ENCODE results near the gene FAF1. TPM values are rescaled to one million over a fixed set of nuclear protein-coding genes. Genes with fewer than 3 reads are reported as not detected.

The FAF1 gene
- total and polyA plus RNA-seq, 2 donors (not counting 1 experiment from before 2014, with no cell fraction given), result 39.6 to 40.0 TPM

GRCh38 chr1:50859657-50860056, 100.4 kb downstream of the FAF1 start:
- TF ChIP-seq EZH2 (IDR thresholded peaks at IDR 0.05; ENCODE audit: low read length, missing control alignments) (no peak), CTCF (conservative IDR thresholded peaks at IDR 0.05 in 1 of 2, IDR thresholded peaks at IDR 0.05 in 1 of 2; ENCODE audit: low read depth in 1 of 2, low read length in 2 of 2) (no peak)
- Histone ChIP-seq H3K36me3 (ENCODE audit: control insufficient read depth, insufficient read depth, low read length) (no peaks in the 10 kb centered on the region), H2AFZ (ENCODE audit: low read length) (no peak overlapping the region), H3K27me3 (ENCODE audit: control insufficient read depth, insufficient read depth, low read length) (no peaks in the 10 kb centered on the region), H3K9me3 (ENCODE audit: control insufficient read depth, insufficient read depth, low read depth, low read length) (no peaks in the 10 kb centered on the region), H3K4me2 (ENCODE audit: extremely low read depth, insufficient read depth, low read length) (no peak overlapping the region), H3K4me1 (ENCODE audit: control insufficient read depth, extremely low read depth, insufficient read depth, low read length) (no peaks in the 10 kb centered on the region), H3K4me3 (replicated peaks in 1 of 4; ENCODE audit: control extremely low read depth in 1 of 4, insufficient read depth in 1 of 4, low read depth in 3 of 4, low read length in 4 of 4) (no peak overlapping the region), H3K79me2 (ENCODE audit: control insufficient read depth, insufficient read depth, low read length) (peaks cover 14% of the 10 kb centered on the region), H3K27ac (ENCODE audit: insufficient read depth, low read length) (no peak overlapping the region), H3K9ac (ENCODE audit: insufficient read depth, low read length) (no peak overlapping the region), H4K20me1 (ENCODE audit: control insufficient read depth, extremely low read depth, insufficient read depth, low read length) (no peaks in the 10 kb centered on the region)
- DNase-seq (ENCODE audit: low read depth in 2 of 2), result peak in 1 of 2 donors; percentile 4

GRCh38 chr1:50858761-50859160, 101.3 kb downstream of the FAF1 start:
- peaks cover 14% of the 10 kb centered on the region for H3K79me2 ChIP-seq (ENCODE audit: control insufficient read depth, insufficient read depth, low read length)
- no peaks in the 10 kb centered on the region for H3K27me3 ChIP-seq (ENCODE audit: control insufficient read depth, insufficient read depth, low read length)
- peak in 1 of 2 donors; percentile 15 for DNase-seq (ENCODE audit: low read depth in 2 of 2)

GRCh38 chr1:50857702-50858101, 102.4 kb downstream of the FAF1 start:
- no peaks in the 10 kb centered on the region for H3K4me1 ChIP-seq (ENCODE audit: control insufficient read depth, extremely low read depth, insufficient read depth, low read length)
- no peak overlapping the region for H3K4me2 ChIP-seq (ENCODE audit: extremely low read depth, insufficient read depth, low read length)
- peaks cover 14% of the 10 kb centered on the region for H3K79me2 ChIP-seq (ENCODE audit: control insufficient read depth, insufficient read depth, low read length)
- H4K20me1 ChIP-seq (ENCODE audit: control insufficient read depth, extremely low read depth, insufficient read depth, low read length), result no peaks in the 10 kb centered on the region
- DNase-seq (ENCODE audit: low read depth in 2 of 2), result no peak
- H3K9me3 ChIP-seq (ENCODE audit: control insufficient read depth, insufficient read depth, low read depth, low read length), result no peaks in the 10 kb centered on the region
- no peak overlapping the region for H3K27ac ChIP-seq (ENCODE audit: insufficient read depth, low read length)
- no peak overlapping the region for H3K9ac ChIP-seq (ENCODE audit: insufficient read depth, low read length)
- H3K36me3 ChIP-seq (ENCODE audit: control insufficient read depth, insufficient read depth, low read length), result no peaks in the 10 kb centered on the region
- H3K27me3 ChIP-seq (ENCODE audit: control insufficient read depth, insufficient read depth, low read length), result no peaks in the 10 kb centered on the region
- no peak for TF ChIP-seq CTCF (conservative IDR thresholded peaks at IDR 0.05 in 1 of 2, IDR thresholded peaks at IDR 0.05 in 1 of 2; ENCODE audit: low read depth in 1 of 2, low read length in 2 of 2)
- no peak for TF ChIP-seq EZH2 (IDR thresholded peaks at IDR 0.05; ENCODE audit: low read length, missing control alignments)
- no peak overlapping the region for H2AFZ ChIP-seq (ENCODE audit: low read length)
- H3K4me3 ChIP-seq (replicated peaks in 1 of 4; ENCODE audit: control extremely low read depth in 1 of 4, insufficient read depth in 1 of 4, low read depth in 3 of 4, low read length in 4 of 4), result no peak overlapping the region

More at GRCh38 chr1:50858761-50859160, 101.3 kb downstream of the FAF1 start:
- H2AFZ ChIP-seq (ENCODE audit: low read length), result no peak overlapping the region
- no peaks in the 10 kb centered on the region for H3K4me1 ChIP-seq (ENCODE audit: control insufficient read depth, extremely low read depth, insufficient read depth, low read length)
- no peak overlapping the region for H3K4me2 ChIP-seq (ENCODE audit: extremely low read depth, insufficient read depth, low read length)
- no peak overlapping the region for H3K4me3 ChIP-seq (replicated peaks in 1 of 4; ENCODE audit: control extremely low read depth in 1 of 4, insufficient read depth in 1 of 4, low read depth in 3 of 4, low read length in 4 of 4)
- H3K36me3 ChIP-seq (ENCODE audit: control insufficient read depth, insufficient read depth, low read length), result no peaks in the 10 kb centered on the region
- H4K20me1 ChIP-seq (ENCODE audit: control insufficient read depth, extremely low read depth, insufficient read depth, low read length), result no peaks in the 10 kb centered on the region
- no peaks in the 10 kb centered on the region for H3K9me3 ChIP-seq (ENCODE audit: control insufficient read depth, insufficient read depth, low read depth, low read length)
- no peak for TF ChIP-seq CTCF (conservative IDR thresholded peaks at IDR 0.05 in 1 of 2, IDR thresholded peaks at IDR 0.05 in 1 of 2; ENCODE audit: low read depth in 1 of 2, low read length in 2 of 2)
- no peak for TF ChIP-seq EZH2 (IDR thresholded peaks at IDR 0.05; ENCODE audit: low read length, missing control alignments)
- H3K27ac ChIP-seq (ENCODE audit: insufficient read depth, low read length), result no peak overlapping the region
- no peak overlapping the region for H3K9ac ChIP-seq (ENCODE audit: insufficient read depth, low read length)
